ENCODE measurements around the gene ZNF79.
A peak's percentile ranks its signal among the peaks of the same experiment; 100 is the strongest.

ZNF79 gene

GRCh38 chr9:127430415-127430814 is 6.2 kb downstream of the ZNF79 start:
- DNase-seq, result no peak

GRCh38 chr9:127437497-127438264 is 13.5 kb downstream of the ZNF79 start:
- no peak for DNase-seq

- DNase-seq, result no peak
Measured at GRCh38 chr9:127438394-127438793, 14.2 kb downstream of the ZNF79 start.

- DNase-seq, result peak; percentile 13
Measured at GRCh38 chr9:127444283-127444920, 20.2 kb downstream of the ZNF79 start.

GRCh38 chr9:127444921-127445850 is 21.0 kb downstream of the ZNF79 start:
- DNase-seq, result peak; percentile 25

- peak; percentile 15 for DNase-seq
Measured at GRCh38 chr9:127445851-127446712, 21.9 kb downstream of the ZNF79 start.

GRCh38 chr9:127446713-127447415 is 22.7 kb downstream of the ZNF79 start:
- no peak for DNase-seq

- no peak for DNase-seq
Measured at GRCh38 chr9:127447416-127448111, 23.4 kb downstream of the ZNF79 start.

GRCh38 chr9:127448112-127448805 is 24.1 kb downstream of the ZNF79 start:
- DNase-seq, result no peak

- no peak for DNase-seq
Measured at GRCh38 chr9:127449332-127449966, 25.3 kb downstream of the ZNF79 start.

- DNase-seq, result peak; percentile 18
Measured at GRCh38 chr9:127450243-127450760, 26.1 kb downstream of the ZNF79 start.

GRCh38 chr9:127450830-127451607 is 26.8 kb downstream of the ZNF79 start, which contains the start of the genes LRSAM1 and RPL12:
Gene LRSAM1 (plus strand): TSS chr9:127451510. CDS start chr9:127454528, 3,018 bp downstream.
Gene RPL12 (minus strand): TSS chr9:127451406. CDS start chr9:127451317, 89 bp downstream.
- peak; percentile 100 for DNase-seq

- DNase-seq, result no peak
Measured at GRCh38 chr9:127451608-127451857, 27.4 kb downstream of the ZNF79 start.

GRCh38 chr9:127451858-127452656 is 27.9 kb downstream of the ZNF79 start:
- peak; percentile 39 for DNase-seq

- DNase-seq, result no peak
Measured at GRCh38 chr9:127452691-127453090, 28.5 kb downstream of the ZNF79 start.

- peak; percentile 38 for DNase-seq
Measured at GRCh38 chr9:127455324-127455992, 31.3 kb downstream of the ZNF79 start.

- no peak for DNase-seq
Measured at GRCh38 chr9:127457191-127457878, 33.2 kb downstream of the ZNF79 start.

Measured in stimulated activated CD4-positive, alpha-beta T cell treated with anti-CD3 and anti-CD28 coated beads, Interleukin-12 subunit alpha, Interleukin-12 subunit beta, amount 100 ng/mL, for 4 hours (primary cell).